GM19438 (cell line): Measurements from ENCODE around the gene TMEM126B.
A peak's percentile ranks its signal among the peaks of the same experiment; 100 is the strongest.
"Not testable (repeated sequence)": the region's sequence is repeated elsewhere in the genome, so short reads cannot be mapped to it uniquely, and the experiment has no call there.

Experiments
- ATAC-seq: cut with Tn5 transposase; IDR thresholded peaks from one replicate; pipeline ENCODE4 v1.9.1; 2021; ENCODE audit warnings: low read depth; ENCODE audit not compliant: unreplicated experiment

TMEM126B gene

DNA sequence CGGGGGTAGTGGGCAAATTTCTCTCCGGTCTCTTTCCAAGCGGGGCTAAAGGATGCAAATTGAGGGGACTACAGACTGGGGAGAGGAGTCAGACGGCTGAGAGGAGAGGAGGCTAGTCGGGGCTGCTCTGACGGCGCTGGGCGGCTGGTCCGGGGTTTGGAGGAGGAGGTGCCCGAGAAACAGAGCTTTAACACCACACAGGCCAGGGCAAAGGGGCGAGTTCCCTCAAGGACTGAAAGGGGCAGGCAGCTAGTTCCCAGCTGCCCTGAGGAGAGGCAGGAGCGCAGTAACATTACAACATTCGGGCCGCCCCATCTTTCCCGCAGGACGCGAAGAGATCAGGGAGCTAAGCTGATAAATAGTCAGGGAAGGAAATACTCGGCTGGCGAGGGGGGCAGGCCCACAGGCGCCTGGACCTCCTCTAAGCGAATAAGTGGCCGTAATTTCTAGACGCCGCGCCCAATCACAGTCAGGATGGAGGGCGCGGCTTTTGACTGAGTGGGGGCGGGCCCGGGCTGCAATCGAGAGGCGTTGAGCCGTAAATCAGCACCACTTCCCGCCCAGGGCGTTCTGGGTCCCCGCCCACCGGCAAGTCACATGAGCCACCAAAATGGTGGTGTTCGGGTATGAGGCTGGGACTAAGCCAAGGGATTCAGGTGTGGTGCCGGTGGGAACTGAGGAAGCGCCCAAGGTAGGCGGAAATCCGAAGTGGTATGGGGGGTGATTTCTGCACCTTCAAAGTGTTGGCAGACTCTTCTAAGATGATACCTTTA is at the start of gene TMEM126B:
TMEM126B (plus strand) TSS at position 596 of the 773 bp plus-strand sequence; CDS start at position 611, 15 bp downstream.
- peak; percentile 99 for ATAC-seq

DNA sequence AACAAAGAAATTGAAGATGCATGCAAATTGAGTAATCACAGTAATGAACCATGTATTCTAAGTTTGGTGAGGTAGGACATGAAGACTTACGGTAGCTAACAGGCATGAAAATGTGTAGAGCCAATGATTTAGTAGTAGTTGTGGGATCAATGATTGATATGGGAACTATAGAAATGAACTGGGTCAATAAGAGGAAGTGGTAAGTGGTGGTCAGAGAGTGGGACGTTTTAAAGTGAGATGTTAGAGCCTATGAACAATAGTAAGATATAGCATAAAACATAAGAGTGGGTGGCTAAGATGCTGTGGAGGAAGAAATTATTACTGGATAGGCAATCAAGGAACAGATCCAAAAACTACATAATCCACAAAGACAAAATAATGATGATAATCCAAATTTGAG is 46.3 kb upstream of the TMEM126B start:
- no peak for ATAC-seq

DNA sequence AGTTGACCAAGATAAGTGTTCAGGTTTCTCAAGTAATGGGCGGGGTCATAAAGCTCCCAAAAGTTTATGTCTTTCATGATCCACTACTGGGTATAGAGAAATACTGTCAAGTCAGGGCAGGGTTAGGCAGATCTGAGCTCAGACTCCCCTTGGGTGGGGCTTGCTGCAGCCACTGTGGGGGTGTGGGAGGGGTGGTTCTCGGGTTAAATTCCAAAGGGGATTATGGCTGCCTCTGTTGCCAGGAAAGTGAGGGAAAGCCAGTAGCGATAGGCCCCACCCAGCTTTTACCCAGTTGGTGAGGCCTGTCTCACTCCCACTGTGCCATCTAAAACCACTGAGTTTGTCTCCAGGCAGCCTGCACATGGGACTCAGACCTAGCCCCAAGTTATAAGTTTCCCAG is 39.0 kb upstream of the TMEM126B start:
- ATAC-seq = no peak

DNA sequence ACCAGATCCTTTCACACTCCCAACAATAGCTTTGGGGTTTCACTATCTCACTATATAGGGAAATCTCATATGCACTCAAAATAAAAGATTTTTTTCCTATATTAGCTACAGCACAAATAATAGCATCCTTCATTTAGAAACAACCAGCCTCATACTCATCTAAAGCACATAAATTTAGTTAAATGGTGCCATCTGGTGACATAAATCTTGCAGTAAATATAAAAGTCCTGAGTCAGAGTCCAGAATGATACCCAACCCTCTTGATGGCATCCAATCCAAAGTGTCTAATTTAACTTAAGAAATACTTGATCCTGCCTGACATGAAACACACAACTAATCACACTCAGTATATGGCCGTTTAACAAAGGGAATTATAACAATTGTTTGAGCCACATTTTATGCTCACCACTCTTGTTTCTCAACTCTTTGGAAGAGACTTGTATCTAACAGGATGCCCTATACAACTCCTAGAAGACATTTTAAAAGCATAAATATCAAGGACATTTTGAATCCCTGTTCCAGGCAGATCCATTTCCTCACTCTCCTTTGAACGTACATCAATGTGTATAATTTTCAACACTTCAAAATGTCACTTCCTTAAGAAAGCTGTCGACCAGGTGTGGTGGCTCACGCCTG is 37.4 kb upstream of the TMEM126B start:
- ATAC-seq = no peak

DNA sequence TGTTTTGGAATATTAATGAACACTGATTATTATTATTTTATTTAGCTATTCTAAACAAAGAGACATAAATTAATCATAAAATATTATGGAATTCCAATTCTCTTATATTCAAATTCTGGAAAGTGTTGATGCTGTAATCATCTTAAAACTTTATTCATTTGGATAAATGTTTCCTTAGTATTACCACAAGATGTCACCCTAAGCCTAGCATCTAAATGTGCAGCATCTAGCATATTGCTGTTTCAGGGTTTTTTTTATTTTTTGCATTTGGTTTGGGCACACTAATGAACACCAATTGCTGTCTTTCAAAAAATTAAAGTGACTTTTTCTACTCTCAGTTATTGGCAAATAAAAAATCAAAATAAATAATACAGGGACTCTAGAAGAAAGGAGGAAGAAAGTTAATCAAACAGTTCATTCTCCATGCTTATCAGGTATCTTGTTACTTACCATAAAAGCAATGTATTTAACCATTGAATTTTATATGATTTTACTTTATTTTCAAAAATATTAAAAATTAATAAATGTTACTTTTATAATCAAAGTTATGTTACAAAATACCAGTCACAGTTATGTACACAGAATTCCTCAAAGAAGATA is 33.0 kb upstream of the TMEM126B start:
- peak; percentile 67 for ATAC-seq

DNA sequence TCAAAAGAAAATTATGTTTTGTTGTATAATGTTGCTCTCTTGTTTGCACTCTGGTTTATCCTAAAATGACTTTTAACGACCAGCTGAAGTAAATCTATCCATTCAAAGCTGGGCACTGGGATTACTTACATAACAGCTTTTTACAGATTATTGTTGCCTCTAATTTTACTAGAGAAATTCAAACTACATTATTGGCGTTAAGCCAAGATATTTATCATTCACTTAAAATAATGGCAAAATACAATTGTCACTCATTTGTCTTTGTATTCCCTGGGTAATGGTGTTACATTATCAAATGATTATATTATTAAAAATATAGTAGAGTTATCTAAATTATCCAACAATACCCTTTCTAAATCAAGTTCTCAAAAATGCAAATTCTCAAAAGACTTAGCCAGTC is 31.5 kb upstream of the TMEM126B start:
- no peak for ATAC-seq

DNA sequence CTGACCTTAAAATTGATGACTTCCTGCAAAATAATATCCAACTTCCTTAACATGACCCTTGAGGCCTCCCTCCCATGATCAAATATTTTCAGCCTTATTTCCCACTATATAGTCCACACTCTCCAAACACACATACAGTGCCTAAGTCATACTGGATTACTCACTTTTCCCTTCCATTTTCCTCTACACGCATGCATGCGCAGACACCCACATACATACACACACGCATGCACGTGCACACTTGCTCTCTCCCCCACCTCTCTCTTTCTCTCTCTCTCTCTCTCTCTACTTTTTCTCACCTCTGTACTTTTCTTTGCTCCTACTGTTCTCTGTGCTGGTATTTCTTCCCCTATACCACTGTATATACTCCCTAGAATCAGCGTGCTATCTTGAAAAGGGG is 29.3 kb upstream of the TMEM126B start:
- ATAC-seq = no peak

DNA sequence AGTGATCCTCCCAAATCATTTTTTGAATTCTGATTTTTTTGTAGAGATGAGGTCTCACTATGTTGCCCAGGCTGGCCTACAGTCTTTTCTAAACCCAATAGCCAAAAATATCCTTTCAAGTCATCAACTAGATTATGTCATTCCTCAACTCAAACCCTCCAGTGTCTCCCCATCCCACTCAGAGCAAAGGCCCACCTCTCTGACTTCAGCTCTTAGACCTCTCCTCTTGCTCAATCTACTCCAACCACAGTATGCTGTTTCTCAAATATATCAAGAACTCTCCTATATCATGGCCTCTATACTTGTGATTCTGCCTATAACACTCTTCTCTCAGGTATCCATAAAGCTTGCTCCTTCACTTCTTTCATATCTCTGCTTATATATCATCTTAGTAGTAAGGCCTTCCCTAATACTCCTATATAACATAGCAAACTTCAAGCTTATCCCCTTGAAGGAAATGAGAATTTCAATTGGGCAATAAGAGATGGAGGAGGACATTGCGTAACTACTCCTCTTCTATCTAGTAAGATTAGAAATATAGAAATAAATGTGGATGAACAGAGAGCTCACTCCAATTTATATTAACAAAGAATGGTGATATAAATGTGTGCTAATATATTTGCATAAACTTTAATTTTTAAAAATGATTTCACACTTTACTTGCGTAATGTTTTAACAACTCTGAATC is 25.7 kb upstream of the TMEM126B start:
- no peak for ATAC-seq

DNA sequence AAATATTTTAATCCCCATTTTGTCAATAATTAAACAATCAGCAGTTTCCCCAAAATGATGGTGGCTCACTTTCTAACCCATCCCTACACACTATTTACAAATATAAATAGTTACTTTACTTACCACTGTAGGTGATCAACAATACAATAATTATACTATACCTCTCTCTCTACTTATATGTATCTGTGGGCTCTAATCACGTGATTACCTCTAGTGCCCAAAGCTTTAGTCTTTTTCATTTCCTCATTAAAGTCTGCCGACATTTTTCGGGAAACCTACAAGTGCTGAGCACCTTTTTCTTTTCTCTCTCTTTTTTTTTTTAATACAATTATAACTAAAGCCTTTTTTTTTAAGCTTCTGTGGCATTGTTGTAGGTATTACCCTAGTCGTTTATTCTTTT is 25.2 kb upstream of the TMEM126B start:
- ATAC-seq = no peak

DNA sequence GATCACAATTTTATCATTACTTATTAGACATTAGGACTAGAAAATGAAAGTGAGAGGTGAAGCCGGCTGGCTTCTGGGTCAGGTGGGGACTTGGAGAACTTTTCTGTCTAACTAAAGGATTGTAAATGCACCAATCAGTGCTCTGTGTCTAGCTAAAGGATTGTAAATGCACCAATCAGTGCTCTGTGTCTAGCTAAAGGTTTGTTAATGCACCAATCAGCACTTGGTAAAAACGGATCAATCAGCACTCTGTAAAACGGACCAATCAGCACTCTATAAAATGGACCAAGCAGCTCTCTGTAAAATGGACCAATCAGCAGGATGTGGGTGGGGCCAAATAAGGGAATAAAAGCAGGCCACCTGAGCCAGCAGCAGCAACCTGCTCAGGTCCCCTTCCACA is 22.2 kb upstream of the TMEM126B start:
- ATAC-seq = not testable (repeated sequence)

DNA sequence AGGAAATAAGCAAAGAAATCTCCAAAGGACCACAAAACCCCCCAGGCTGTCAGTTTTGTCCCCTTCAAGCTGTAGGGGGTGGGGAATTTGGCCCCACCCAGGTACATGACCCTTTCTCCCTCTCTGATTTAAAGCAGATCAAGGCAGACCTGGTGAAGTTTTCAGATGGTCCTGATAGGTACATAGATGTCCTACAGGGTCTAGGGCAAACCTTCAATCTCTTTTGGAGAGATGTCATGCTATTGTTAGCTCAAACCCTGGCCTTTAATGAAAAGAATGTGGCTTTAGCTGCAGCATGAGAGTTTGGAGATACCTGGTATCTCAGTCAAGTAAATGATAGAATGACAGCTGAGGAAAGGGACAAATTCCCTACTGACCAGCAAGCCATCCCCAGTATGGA is 19.8 kb upstream of the TMEM126B start:
- ATAC-seq = not testable (repeated sequence)

DNA sequence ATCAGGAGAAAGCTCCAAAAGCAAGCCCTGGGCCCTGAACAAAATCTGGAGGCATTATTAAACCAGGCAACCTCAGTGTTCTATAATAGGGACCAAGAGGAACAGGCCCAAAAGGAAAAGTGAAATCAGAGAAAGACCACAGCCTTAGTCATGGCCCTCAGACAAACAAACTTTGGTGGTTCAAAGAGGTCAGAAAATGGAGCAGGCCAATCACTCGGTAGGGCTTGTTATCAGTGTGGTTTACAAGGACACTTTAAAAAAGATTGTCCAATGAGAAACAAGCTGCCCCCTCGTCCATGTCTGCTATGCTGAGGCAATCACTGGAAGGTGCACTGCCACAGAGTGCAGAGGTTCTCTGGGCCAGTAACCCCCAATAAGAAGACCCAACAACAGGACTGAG is 19.1 kb upstream of the TMEM126B start:
- ATAC-seq = not testable (repeated sequence)

DNA sequence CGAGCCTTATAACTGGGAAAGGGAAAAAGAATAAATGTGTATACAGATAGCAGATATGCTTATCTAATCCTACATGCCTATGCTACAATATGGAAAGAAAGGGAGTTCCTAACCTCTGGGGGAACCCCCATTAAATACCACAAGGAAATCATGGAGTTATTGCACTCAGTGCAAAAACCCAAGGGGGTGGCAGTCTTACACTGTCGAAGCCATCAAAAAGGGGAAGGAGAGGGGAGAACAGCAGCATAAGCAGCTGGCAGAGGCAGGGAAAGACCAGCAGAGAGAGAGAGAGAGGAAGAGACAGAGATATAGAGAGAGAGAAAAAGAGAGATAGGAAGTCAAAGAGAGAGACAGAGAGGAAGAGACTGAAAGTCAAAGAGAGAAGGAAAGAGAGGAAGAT is 16.8 kb upstream of the TMEM126B start:
- ATAC-seq = not testable (repeated sequence)

DNA sequence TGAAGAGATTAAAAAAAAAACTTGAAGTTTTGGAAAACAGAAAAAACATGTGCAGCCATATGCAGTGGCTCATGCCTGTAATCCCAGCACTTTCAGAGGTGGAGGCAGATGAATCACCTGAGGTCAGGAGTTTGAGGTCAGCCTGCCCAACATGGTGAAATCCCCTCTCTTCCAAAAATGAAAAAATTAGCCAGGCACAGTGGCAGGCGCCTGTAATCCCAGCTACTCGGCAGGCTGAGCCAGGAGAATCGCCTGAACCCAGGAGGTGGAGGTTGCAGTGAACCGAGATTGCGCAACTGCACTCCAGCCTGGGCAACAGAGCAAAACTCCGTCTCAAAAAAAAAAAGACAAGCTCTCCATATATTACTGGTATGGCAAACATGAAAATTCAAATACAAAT is 8.9 kb upstream of the TMEM126B start:
- ATAC-seq = no peak

DNA sequence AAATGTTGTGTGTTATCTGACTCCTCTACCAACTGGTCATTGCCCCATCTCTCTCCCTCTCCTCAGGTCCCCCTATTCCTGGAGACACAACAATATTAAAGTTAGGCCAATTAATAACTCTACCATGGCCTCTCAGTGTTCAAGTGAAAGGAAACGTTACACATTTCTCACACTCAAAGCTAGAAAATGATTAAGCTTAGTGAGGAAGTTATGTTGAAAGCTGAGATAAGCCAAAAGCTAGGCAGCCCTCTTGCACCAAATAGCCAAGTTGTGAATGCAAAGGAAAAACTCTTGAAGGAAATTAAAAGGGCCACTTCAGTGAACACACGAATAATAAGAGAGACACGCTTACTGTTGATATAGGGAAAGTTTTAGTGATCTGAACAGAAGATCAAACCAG is 8.1 kb upstream of the TMEM126B start:
- ATAC-seq = no peak

DNA sequence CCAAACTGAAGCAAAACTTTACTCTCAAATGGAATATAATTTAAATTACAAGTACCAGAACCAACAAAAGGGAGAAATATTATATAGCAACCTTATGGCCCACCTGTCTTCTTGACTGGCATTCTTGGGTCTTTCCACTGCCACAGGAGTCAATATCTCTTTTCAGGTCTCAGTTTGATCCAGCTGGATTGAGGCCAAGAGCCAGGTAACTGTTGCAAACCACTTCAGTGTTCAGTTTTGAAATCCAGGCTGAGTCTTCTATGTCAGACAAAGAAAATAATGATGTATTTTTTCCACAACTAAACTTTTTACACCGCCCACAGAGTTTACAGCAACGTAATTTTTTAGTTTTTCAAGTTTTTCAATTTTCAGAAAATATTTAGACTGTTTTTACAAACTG is 1.9 kb upstream of the TMEM126B start:
- ATAC-seq = no peak

DNA sequence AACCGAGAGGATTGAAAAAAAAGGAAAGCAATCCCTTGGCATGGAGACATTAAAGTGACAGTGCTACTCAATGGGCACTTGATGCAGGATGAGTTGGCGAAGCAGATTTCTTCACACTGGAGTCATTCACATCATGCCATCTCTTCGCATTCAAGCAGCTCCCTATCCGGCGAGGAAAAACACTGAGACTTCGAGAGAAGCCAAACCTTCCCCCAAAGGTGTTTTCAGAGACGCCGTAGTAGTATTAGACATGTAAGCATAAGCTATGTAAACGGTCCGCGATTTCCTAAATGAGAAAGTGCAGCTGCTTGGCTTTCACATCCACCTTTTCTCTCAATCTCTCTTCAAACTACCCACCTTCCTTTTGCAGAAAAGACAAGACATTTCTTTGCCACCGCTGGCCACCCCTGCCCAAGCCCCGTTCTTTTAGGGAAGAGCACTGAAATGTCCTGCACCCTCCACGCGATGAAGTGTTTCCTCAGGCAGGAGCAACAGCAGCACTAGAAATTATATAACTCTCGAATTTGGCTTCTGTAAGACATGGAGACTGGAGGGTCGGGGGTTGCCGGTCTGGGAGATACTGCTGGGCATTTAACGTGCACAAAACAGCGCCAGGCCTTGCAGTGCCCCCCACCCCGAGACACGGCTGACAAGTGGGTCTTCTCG is 928 bp upstream of the TMEM126B start, which contains the start of gene DLG2:
DLG2 (minus strand) TSS at position 13 of the 666 bp plus-strand sequence.
- ATAC-seq = peak; percentile 0

DNA sequence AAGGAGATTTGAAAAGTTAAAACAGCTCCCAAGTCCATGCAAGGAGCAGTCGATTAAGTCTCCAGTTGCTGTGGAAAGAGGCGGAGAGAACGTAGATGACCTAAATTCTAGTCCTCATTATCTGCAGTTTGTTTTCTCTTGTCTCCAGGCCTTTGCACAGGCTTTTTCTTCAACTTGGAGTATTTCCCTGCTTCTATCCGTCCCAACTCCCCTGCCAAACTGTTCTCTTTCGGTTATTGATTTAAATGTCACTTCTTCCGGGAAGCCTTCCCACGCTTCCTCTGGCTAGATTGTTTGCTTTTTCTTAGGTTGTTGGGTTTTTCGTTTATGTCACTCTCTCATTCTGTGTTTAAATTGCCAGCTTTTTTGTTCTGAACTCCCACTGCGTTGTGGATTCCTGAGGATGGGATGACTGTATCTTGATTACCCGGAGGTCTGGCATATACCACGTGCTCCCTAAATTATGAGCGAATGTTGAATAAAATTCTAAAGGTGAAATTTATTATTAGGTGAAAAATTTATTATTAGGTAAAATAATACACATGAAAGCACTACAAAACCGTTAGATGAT is 463 bp downstream of the TMEM126B start:
- ATAC-seq = peak; percentile 4

DNA sequence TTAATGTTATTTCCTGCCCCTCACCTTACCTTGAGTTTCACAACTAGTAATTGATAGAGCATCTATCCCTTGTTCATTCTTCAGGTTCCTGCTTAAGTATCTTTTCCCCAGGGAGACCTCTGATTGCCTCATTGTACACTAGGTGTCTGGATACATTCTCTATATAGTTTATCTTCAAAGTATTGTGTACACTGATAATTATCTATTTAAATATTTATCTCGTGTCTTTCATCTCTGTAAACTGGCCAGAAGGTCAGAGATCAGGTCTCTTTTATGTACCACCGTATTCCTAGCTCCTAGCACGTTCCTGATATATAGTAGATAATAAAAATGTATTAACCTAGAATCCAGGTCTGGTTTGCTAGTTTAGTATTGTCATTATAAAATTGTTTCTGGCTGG is 6.4 kb downstream of the TMEM126B start:
- no peak for ATAC-seq

DNA sequence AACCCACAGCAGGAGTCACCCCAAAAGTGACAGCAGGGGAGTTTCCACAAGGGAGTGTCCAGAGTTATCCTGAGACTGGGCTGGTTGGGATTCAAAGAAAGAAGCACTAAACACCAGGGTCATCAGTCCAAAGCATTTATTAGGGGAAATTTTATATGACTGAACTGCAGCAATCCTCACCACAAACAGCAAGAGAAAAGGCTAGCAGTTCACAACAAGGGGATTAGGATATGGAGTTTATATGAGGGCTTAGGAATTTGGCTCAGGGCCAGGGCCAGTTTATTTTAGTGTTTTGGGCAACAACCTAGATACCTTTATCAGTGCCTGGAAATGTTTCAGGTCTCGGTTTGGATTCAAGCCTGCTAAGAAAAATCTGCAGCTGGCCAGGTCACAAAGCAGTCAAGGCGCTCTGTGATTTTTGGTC is 14.8 kb downstream of the TMEM126B start:
- ATAC-seq = no peak
